Esophagus muscularis mucosa (tissue), 4 donors: ENCODE measurements around the gene ZNF605. TPM values are rescaled to one million over a fixed set of nuclear protein-coding genes. Genes with fewer than 3 reads are reported as not detected.

Experiments
- DNase-seq: peaks from one replicate; pipeline ENCODE4 v3.0.0-alpha.2; 2017; ENCODE audit errors: extremely low spot score
- H3K27ac ChIP-seq, 4 donors: fragments of 200-600 bp; sonication (generic); replicated peaks in 1 of 4; 1 replicate in 3 of 4; 2 replicates in 1 of 4; pipeline ENCODE4 v1.5.1; 2016 to 2019; ENCODE audit warnings: mild to moderate bottlenecking in 1 of 4
- H3K27me3 ChIP-seq, 4 donors: fragments of 200-600 bp; sonication (generic); one replicate each; pipeline versions ENCODE4 v1.5.1 to v1.6.0; 2016 to 2019
- H3K36me3 ChIP-seq, 4 donors: fragments of 200-600 bp; sonication (generic); one replicate each; pipeline ENCODE4 v1.5.1; 2016 to 2019
- H3K4me1 ChIP-seq, 4 donors: fragments of 200-600 bp; sonication (generic); one replicate each; pipeline ENCODE4 v1.5.1; 2016 to 2019
- H3K4me3 ChIP-seq, 4 donors: fragments of 200-600 bp; sonication (generic); 1 replicate in 2 of 4; 2 replicates in 2 of 4; pipeline ENCODE4 v1.5.1; 2016 to 2019; ENCODE audit warnings: mild to moderate bottlenecking in 4 of 4, moderate library complexity in 1 of 4
- H3K9me3 ChIP-seq, 4 donors: fragments of 200-600 bp; sonication (generic); 1 replicate in 3 of 4; 2 replicates in 1 of 4; pipeline ENCODE4 v1.5.1; 2016 to 2019
- CTCF ChIP-seq, 3 experiments: fragments of 200-600 bp in 2 of 3; fragments of 450-650 bp in 1 of 3; sonication (generic) in 2 of 3; IDR thresholded peaks; one replicate each; pipeline ENCODE4 v1.5.1; 2017 to 2019; ENCODE audit warnings: antibody characterized with exemption in 3 of 3, mild to moderate bottlenecking in 2 of 3, moderate library complexity in 1 of 3
- EP300 ChIP-seq: sonication (generic); formaldehyde crosslinking; IDR thresholded peaks from one replicate; pipeline ENCODE4 v1.6.1; 2017; ENCODE audit warnings: antibody characterized with exemption
- POLR2A ChIP-seq: fragments of 450-650 bp; IDR thresholded peaks from one replicate; pipeline ENCODE4 v1.6.1; 2017; ENCODE audit warnings: antibody characterized with exemption, moderate library complexity, mild to moderate bottlenecking, low read depth
- POLR2AphosphoS5 ChIP-seq, 2 donors: sonication (generic); formaldehyde crosslinking; IDR thresholded peaks; one replicate each; pipeline ENCODE4 v1.6.1; 2017; ENCODE audit warnings: antibody characterized with exemption in 2 of 2
- WGBS: methylation state at CpG from one replicate; pipeline ENCODE4 v1.1.5; 2018; 5-methylcytosine and 5-hydroxymethylcytosine counted together
- intact Hi-C: fragments of 100-400 bp; cut with DNase I; formaldehyde crosslinking; loops from one replicate; pipeline ENCODE4 v1.15.1; 2023
- total RNA-seq, 4 donors: library from RNA; depleted of rRNA; stranded (reverse); fragments of >200 nt; gene quantifications; one replicate each; pipeline versions ENCODE4 v1.1.0 to v1.2.1, GENCODE V29; 2016

Gene ZNF605
- total RNA-seq, 4 donors from 2014 or later, result 5.5 to 9.0 (median 6.1) TPM

GRCh38 chr12:132953163-132953425 is 3.0 kb downstream of the ZNF605 start:
- intact Hi-C loops, result no loop called here
- WGBS, result 100% methylated on average over 2 of the region's 2 CpGs
- Histone ChIP-seq H3K27me3 (no peaks in the 10 kb centered on the region), H3K4me3 (no peak overlapping the region), H3K9me3 (peaks cover 0 to 32% (median 19%) of the 10 kb centered on the region in 4 donors), H3K36me3 (peaks cover 13 to 21% (median 19%) of the 10 kb centered on the region in 4 donors), H3K27ac (no peak overlapping the region), H3K4me1 (peaks cover 16 to 30% (median 27%) of the 10 kb centered on the region in 4 donors)
- DNase-seq, result no peak
- TF ChIP-seq CTCF (IDR thresholded peaks at IDR 0.05) (no peak), POLR2AphosphoS5 (IDR thresholded peaks at IDR 0.05) (no peak), POLR2A (no peak), EP300 (no peak)

GRCh38 chr12:132952371-132953162 is 3.5 kb downstream of the ZNF605 start:
- whole genome bisulfite sequencing, result 96% methylated on average over 18 of the region's 18 CpGs
- H3K4me1 ChIP-seq, result peaks cover 16 to 27% (median 26%) of the 10 kb centered on the region in 4 donors
- peaks cover 13 to 26% (median 23%) of the 10 kb centered on the region in 4 donors for H3K36me3 ChIP-seq
- no peak for DNase-seq
- peaks cover 0 to 37% (median 21%) of the 10 kb centered on the region in 4 donors for H3K9me3 ChIP-seq
- no peak overlapping the region for H3K4me3 ChIP-seq
- TF ChIP-seq POLR2A, result no peak
- TF ChIP-seq EP300, result no peak
- no peak for TF ChIP-seq POLR2AphosphoS5 (IDR thresholded peaks at IDR 0.05)
- no peak for TF ChIP-seq CTCF (IDR thresholded peaks at IDR 0.05)
- H3K27me3 ChIP-seq, result no peaks in the 10 kb centered on the region
- no peak overlapping the region for H3K27ac ChIP-seq
- intact Hi-C loops, result no loop called here

- no peak overlapping the region for H3K27ac ChIP-seq
- intact Hi-C loops, result no loop called here
- H3K36me3 ChIP-seq, result peaks cover 15 to 35% (median 28%) of the 10 kb centered on the region in 4 donors
- DNase-seq, result no peak
- no peak overlapping the region for H3K4me3 ChIP-seq
- TF ChIP-seq EP300 (no peak), POLR2A (no peak), CTCF (IDR thresholded peaks at IDR 0.05) (no peak), POLR2AphosphoS5 (IDR thresholded peaks at IDR 0.05) (no peak)
- peaks cover 9 to 18% (median 17%) of the 10 kb centered on the region in 4 donors for H3K4me1 ChIP-seq
- 96% methylated on average over 8 of the region's 8 CpGs for WGBS
- H3K9me3 ChIP-seq, result peaks cover 0 to 39% (median 26%) of the 10 kb centered on the region in 4 donors
- H3K27me3 ChIP-seq, result no peaks in the 10 kb centered on the region
Measured at GRCh38 chr12:132951649-132952048, 4.5 kb downstream of the ZNF605 start.

GRCh38 chr12:132950844-132951535 is 5.1 kb downstream of the ZNF605 start:
- no peak overlapping the region for H3K27ac ChIP-seq
- intact Hi-C loops, result no loop called here
- no peak for TF ChIP-seq POLR2A
- TF ChIP-seq CTCF (IDR thresholded peaks at IDR 0.05), result no peak
- TF ChIP-seq EP300, result no peak
- TF ChIP-seq POLR2AphosphoS5 (IDR thresholded peaks at IDR 0.05), result no peak
- H3K36me3 ChIP-seq, result peaks cover 21 to 42% (median 34%) of the 10 kb centered on the region in 4 donors
- no peak overlapping the region for H3K4me3 ChIP-seq
- no peaks in the 10 kb centered on the region for H3K27me3 ChIP-seq
- 97% methylated on average over 27 of the region's 27 CpGs for WGBS
- peaks cover 0 to 45% (median 32%) of the 10 kb centered on the region in 4 donors for H3K9me3 ChIP-seq
- DNase-seq, result no peak
- peaks cover 9 to 17% (median 15%) of the 10 kb centered on the region in 4 donors for H3K4me1 ChIP-seq
